Measurements from ENCODE around the gene LST1.

DNA sequence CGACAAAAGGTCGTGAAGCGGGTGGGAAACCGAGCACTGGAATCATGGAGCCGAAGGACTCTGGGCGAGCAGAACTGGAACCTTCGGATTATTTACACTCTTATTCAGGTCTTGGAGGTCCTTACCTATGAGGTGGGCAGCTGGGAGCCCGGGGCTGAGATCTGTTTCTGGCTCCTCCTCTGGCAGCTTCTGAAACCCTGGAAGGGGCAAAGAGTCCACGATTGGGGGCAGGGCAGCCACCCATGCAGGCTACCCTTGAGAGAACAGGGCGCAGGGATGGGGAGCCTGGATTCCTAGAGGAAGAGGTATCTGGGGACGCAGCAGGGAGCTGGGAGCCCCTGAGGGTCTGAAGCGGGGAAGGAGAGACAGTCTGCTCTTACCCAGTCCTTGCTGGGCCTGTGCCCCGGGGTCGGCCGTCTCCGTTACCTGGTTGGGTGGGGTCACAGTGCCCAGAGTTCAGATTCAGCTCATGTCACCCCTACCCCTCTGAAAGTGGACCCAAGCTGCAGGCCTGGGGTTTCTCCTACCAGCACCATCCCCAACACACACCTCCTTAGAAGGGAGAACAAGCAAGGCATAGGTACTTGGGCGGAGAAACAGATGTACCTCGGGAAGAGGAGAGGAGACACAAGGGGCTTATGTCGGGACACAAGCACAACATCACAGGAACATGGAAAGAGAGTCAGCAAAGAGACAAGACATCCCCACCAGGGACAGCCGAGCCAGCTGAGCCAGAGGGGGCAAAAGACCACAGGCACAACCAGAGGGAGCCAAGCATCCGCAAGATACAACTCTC is 4.4 kb upstream of the LST1 start:
- no peak for TF ChIP-seq ELF1 (IDR thresholded peaks at IDR 0.05; ENCODE audit: borderline replicate concordance, low read depth)
- TF ChIP-seq SRF (IDR thresholded peaks at IDR 0.05; ENCODE audit: low read depth), result no peak
- TF ChIP-seq EZH2phosphoT487 (IDR thresholded peaks at IDR 0.05; ENCODE audit: borderline replicate concordance), result no peak
- no peak for TF ChIP-seq ZFX (IDR thresholded peaks at IDR 0.05)
- no peak for TF ChIP-seq EZH2 (IDR thresholded peaks at IDR 0.05)
- TF ChIP-seq, protein P1, sequence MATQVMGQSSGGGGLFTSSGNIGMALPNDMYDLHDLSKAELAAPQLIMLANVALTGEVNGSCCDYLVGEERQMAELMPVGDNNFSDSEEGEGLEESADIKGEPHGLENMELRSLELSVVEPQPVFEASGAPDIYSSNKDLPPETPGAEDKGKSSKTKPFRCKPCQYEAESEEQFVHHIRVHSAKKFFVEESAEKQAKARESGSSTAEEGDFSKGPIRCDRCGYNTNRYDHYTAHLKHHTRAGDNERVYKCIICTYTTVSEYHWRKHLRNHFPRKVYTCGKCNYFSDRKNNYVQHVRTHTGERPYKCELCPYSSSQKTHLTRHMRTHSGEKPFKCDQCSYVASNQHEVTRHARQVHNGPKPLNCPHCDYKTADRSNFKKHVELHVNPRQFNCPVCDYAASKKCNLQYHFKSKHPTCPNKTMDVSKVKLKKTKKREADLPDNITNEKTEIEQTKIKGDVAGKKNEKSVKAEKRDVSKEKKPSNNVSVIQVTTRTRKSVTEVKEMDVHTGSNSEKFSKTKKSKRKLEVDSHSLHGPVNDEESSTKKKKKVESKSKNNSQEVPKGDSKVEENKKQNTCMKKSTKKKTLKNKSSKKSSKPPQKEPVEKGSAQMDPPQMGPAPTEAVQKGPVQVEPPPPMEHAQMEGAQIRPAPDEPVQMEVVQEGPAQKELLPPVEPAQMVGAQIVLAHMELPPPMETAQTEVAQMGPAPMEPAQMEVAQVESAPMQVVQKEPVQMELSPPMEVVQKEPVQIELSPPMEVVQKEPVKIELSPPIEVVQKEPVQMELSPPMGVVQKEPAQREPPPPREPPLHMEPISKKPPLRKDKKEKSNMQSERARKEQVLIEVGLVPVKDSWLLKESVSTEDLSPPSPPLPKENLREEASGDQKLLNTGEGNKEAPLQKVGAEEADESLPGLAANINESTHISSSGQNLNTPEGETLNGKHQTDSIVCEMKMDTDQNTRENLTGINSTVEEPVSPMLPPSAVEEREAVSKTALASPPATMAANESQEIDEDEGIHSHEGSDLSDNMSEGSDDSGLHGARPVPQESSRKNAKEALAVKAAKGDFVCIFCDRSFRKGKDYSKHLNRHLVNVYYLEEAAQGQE (IDR thresholded peaks at IDR 0.05; ENCODE audit: low read depth), result no peak
- TF ChIP-seq CBX3 (IDR thresholded peaks at IDR 0.05; ENCODE audit: low read depth), result no peak
- no peak for TF ChIP-seq CEBPB (IDR thresholded peaks at IDR 0.05; ENCODE audit: low read depth)
- TF ChIP-seq, protein P2, sequence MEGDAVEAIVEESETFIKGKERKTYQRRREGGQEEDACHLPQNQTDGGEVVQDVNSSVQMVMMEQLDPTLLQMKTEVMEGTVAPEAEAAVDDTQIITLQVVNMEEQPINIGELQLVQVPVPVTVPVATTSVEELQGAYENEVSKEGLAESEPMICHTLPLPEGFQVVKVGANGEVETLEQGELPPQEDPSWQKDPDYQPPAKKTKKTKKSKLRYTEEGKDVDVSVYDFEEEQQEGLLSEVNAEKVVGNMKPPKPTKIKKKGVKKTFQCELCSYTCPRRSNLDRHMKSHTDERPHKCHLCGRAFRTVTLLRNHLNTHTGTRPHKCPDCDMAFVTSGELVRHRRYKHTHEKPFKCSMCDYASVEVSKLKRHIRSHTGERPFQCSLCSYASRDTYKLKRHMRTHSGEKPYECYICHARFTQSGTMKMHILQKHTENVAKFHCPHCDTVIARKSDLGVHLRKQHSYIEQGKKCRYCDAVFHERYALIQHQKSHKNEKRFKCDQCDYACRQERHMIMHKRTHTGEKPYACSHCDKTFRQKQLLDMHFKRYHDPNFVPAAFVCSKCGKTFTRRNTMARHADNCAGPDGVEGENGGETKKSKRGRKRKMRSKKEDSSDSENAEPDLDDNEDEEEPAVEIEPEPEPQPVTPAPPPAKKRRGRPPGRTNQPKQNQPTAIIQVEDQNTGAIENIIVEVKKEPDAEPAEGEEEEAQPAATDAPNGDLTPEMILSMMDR (IDR thresholded peaks at IDR 0.05 in 2 of 3, conservative IDR thresholded peaks at IDR 0.05 in 1 of 3; ENCODE audit: borderline replicate concordance in 1 of 3, insufficient read depth in 1 of 3, low read depth in 2 of 3, low read length in 2 of 3), result no peak
- no peak for TF ChIP-seq POLR2A (IDR thresholded peaks at IDR 0.05; ENCODE audit: borderline replicate concordance, extremely low read depth, insufficient read depth, insufficient read length)

Data from HCT116 (cell line).